Neural cell (in vitro differentiated cells): Measurements from ENCODE around the gene MPO. TPM values are rescaled to one million over a fixed set of nuclear protein-coding genes. Genes with fewer than 3 reads are reported as not detected.

Experiments used
- H2AFZ ChIP-seq: fragments of 200-600, 300-800 bp; sonication (generic), shearing (Covaris generic); 2 replicates; pipeline ENCODE4 v1.6.0; 2014; ENCODE audit warnings: low read depth, mild to moderate bottlenecking, antibody characterized with exemption, low read length, moderate library complexity
- H3F3A ChIP-seq: fragments of 200-600 bp; shearing (Covaris generic); 2 replicates; pipeline ENCODE4 v1.6.1; 2016; ENCODE audit warnings: mild to moderate bottlenecking, moderate library complexity, mixed read lengths, antibody characterized with exemption, low read length; ENCODE audit not compliant: insufficient read depth, poor library complexity, severe bottlenecking
- H3K27ac ChIP-seq: fragments of 200-600, 300-800 bp; sonication (generic), shearing (Covaris generic); 2 replicates; pipeline ENCODE4 v1.5.1; 2014; ENCODE audit warnings: mild to moderate bottlenecking, low read length, moderate library complexity
- H3K27me3 ChIP-seq: fragments of 300-800, 200-600 bp; sonication (generic), shearing (Covaris generic); 2 replicates; pipeline ENCODE4 v1.6.0; 2014; ENCODE audit warnings: mild to moderate bottlenecking, low read depth, low read length, moderate library complexity; ENCODE audit not compliant: insufficient read depth
- H3K36me3 ChIP-seq: fragments of 300-800, 200-600 bp; sonication (generic), shearing (Covaris generic); 2 replicates; pipeline ENCODE4 v1.5.1; 2014; ENCODE audit warnings: mild to moderate bottlenecking, antibody characterized with exemption, low read length, moderate library complexity; ENCODE audit not compliant: insufficient read depth
- H3K4me2 ChIP-seq: fragments of 300-800, 200-600 bp; sonication (generic), shearing (Covaris generic); 2 replicates; pipeline ENCODE4 v1.6.0; 2014; ENCODE audit warnings: mild to moderate bottlenecking, low read length
- H3K4me3 ChIP-seq: fragments of 300-800, 200-600 bp; sonication (generic), shearing (Covaris generic); 2 replicates; pipeline ENCODE4 v1.5.1; 2014; ENCODE audit warnings: mild to moderate bottlenecking, low read length, moderate library complexity
- H3K79me2 ChIP-seq: fragments of 200-600 bp; shearing (Covaris generic); replicated peaks from 2 replicates; pipeline ENCODE4 v1.6.0; 2014; ENCODE audit warnings: mild to moderate bottlenecking, low read length, moderate library complexity; ENCODE audit not compliant: insufficient read depth
- H3K9ac ChIP-seq: fragments of 300-800, 200-600 bp; sonication (generic), shearing (Covaris generic); 2 replicates; pipeline ENCODE4 v1.6.1; 2016; ENCODE audit warnings: mild to moderate bottlenecking, low read length, mixed read lengths
- H3K9me2 ChIP-seq: fragments of 200-600 bp; shearing (Covaris generic); 2 replicates; pipeline ENCODE4 v1.6.1; 2016; ENCODE audit warnings: mild to moderate bottlenecking, low read length, mixed read lengths; ENCODE audit not compliant: insufficient read depth
- H3K9me3 ChIP-seq: fragments of 200-600, 300-800 bp; sonication (generic), shearing (Covaris generic); 2 replicates; pipeline ENCODE4 v1.6.1; 2016; ENCODE audit warnings: mild to moderate bottlenecking, mixed run types, low read length, moderate library complexity, mixed read lengths
- H4K20me1 ChIP-seq: fragments of 200-600 bp; shearing (Covaris generic); 2 replicates; pipeline ENCODE4 v1.6.1; 2016; ENCODE audit warnings: mild to moderate bottlenecking, mixed run types; ENCODE audit not compliant: insufficient read depth
- EP300 ChIP-seq: fragments of 450-650 bp; conservative IDR thresholded peaks from 2 replicates; pipeline ENCODE4 v1.6.1; 2014; ENCODE audit warnings: antibody characterized with exemption, mild to moderate bottlenecking, moderate library complexity; ENCODE audit not compliant: poor library complexity, severe bottlenecking
- EZH2 ChIP-seq: fragments of 200-600, 300-800 bp; shearing (Covaris generic), sonication (generic); IDR thresholded peaks from 2 replicates; pipeline ENCODE4 v1.6.1; 2014; ENCODE audit warnings: antibody characterized with exemption, low read length, borderline replicate concordance, mild to moderate bottlenecking; ENCODE audit not compliant: insufficient read depth, poor library complexity, severe bottlenecking
- MXI1 ChIP-seq: fragments of 450-650 bp; conservative IDR thresholded peaks from 2 replicates; pipeline ENCODE4 v1.6.1; 2014; ENCODE audit warnings: antibody characterized with exemption, mild to moderate bottlenecking; ENCODE audit not compliant: poor library complexity, severe bottlenecking
- POLR2AphosphoS5 ChIP-seq: IDR thresholded peaks from 2 replicates; pipeline ENCODE4 v1.6.1; 2012
- RAD21 ChIP-seq: fragments of 450-650 bp; conservative IDR thresholded peaks from 2 replicates; pipeline ENCODE4 v1.6.1; 2014; ENCODE audit warnings: antibody characterized with exemption, mild to moderate bottlenecking, moderate library complexity
- SMC3 ChIP-seq: fragments of 450-650 bp; conservative IDR thresholded peaks from 2 replicates; pipeline ENCODE4 v1.6.1; 2014; ENCODE audit warnings: antibody characterized with exemption, mild to moderate bottlenecking, moderate library complexity; ENCODE audit not compliant: poor library complexity
- TAF1 ChIP-seq: IDR thresholded peaks from 2 replicates; pipeline ENCODE4 v1.6.1; 2012; ENCODE audit warnings: low read depth
- polyA plus RNA-seq: library from polyadenylated mRNA; depleted of rRNA; stranded (reverse); fragments of >200 nt; gene quantifications from 2 replicates; pipeline ENCODE4 v1.2.3, GENCODE V29; 2014
- TF ChIP-seq, protein P1 (sequence below): fragments of 450-650 bp; IDR thresholded peaks from 2 replicates; pipeline ENCODE4 v1.5.1; 2014; ENCODE audit warnings: antibody characterized with exemption, mild to moderate bottlenecking, moderate library complexity; ENCODE audit not compliant: poor library complexity, severe bottlenecking
- TF ChIP-seq, protein P2 (sequence below): IDR thresholded peaks from 2 replicates; pipeline ENCODE4 v1.6.1; 2012; ENCODE audit warnings: borderline replicate concordance

The MPO gene
- polyA plus RNA-seq, 1 donor from 2014 or later, result not detected

DNA sequence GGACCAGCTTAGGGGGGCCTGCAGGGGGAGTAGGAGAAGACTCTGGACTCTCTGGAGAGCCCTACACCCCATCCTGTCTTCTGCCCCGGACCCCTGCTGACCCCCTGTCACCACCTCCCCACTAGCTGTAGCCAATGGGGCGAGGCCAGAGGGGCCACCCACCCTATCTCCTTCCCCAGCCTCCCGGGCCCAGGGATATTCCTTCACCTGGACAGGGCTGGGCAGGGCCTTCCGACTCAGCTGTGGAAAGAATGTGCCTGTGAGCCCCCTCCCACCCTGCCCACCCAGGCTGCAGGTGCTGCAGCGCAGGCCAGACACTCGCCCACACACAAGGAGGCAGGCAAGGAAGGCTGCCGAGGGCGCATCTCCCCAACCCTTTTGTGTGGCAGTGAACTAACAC lies 24.9 kb upstream of the MPO start:
- H3K9me3 ChIP-seq, result no peaks in the 10 kb centered on the region
- no peak overlapping the region for H2AFZ ChIP-seq
- no peak overlapping the region for H3K27ac ChIP-seq
- H3K9ac ChIP-seq, result no peak overlapping the region
- no peaks in the 10 kb centered on the region for H4K20me1 ChIP-seq
- H3K36me3 ChIP-seq, result no peaks in the 10 kb centered on the region
- H3K9me2 ChIP-seq, result no peaks in the 10 kb centered on the region
- no peak overlapping the region for H3K4me2 ChIP-seq
- no peaks in the 10 kb centered on the region for H3K79me2 ChIP-seq
- TF ChIP-seq MXI1 (no peak), SMC3 (no peak), POLR2AphosphoS5 (no peak), RAD21 (no peak), TAF1 (no peak), EZH2 (no peak), EP300 (no peak)
- TF ChIP-seq, protein P1, sequence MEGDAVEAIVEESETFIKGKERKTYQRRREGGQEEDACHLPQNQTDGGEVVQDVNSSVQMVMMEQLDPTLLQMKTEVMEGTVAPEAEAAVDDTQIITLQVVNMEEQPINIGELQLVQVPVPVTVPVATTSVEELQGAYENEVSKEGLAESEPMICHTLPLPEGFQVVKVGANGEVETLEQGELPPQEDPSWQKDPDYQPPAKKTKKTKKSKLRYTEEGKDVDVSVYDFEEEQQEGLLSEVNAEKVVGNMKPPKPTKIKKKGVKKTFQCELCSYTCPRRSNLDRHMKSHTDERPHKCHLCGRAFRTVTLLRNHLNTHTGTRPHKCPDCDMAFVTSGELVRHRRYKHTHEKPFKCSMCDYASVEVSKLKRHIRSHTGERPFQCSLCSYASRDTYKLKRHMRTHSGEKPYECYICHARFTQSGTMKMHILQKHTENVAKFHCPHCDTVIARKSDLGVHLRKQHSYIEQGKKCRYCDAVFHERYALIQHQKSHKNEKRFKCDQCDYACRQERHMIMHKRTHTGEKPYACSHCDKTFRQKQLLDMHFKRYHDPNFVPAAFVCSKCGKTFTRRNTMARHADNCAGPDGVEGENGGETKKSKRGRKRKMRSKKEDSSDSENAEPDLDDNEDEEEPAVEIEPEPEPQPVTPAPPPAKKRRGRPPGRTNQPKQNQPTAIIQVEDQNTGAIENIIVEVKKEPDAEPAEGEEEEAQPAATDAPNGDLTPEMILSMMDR, result no peak
- TF ChIP-seq, protein P2, sequence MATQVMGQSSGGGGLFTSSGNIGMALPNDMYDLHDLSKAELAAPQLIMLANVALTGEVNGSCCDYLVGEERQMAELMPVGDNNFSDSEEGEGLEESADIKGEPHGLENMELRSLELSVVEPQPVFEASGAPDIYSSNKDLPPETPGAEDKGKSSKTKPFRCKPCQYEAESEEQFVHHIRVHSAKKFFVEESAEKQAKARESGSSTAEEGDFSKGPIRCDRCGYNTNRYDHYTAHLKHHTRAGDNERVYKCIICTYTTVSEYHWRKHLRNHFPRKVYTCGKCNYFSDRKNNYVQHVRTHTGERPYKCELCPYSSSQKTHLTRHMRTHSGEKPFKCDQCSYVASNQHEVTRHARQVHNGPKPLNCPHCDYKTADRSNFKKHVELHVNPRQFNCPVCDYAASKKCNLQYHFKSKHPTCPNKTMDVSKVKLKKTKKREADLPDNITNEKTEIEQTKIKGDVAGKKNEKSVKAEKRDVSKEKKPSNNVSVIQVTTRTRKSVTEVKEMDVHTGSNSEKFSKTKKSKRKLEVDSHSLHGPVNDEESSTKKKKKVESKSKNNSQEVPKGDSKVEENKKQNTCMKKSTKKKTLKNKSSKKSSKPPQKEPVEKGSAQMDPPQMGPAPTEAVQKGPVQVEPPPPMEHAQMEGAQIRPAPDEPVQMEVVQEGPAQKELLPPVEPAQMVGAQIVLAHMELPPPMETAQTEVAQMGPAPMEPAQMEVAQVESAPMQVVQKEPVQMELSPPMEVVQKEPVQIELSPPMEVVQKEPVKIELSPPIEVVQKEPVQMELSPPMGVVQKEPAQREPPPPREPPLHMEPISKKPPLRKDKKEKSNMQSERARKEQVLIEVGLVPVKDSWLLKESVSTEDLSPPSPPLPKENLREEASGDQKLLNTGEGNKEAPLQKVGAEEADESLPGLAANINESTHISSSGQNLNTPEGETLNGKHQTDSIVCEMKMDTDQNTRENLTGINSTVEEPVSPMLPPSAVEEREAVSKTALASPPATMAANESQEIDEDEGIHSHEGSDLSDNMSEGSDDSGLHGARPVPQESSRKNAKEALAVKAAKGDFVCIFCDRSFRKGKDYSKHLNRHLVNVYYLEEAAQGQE, result no peak
- H3F3A ChIP-seq, result no peaks in the 10 kb centered on the region
- H3K4me3 ChIP-seq, result no peak overlapping the region
- H3K27me3 ChIP-seq, result no peaks in the 10 kb centered on the region

DNA sequence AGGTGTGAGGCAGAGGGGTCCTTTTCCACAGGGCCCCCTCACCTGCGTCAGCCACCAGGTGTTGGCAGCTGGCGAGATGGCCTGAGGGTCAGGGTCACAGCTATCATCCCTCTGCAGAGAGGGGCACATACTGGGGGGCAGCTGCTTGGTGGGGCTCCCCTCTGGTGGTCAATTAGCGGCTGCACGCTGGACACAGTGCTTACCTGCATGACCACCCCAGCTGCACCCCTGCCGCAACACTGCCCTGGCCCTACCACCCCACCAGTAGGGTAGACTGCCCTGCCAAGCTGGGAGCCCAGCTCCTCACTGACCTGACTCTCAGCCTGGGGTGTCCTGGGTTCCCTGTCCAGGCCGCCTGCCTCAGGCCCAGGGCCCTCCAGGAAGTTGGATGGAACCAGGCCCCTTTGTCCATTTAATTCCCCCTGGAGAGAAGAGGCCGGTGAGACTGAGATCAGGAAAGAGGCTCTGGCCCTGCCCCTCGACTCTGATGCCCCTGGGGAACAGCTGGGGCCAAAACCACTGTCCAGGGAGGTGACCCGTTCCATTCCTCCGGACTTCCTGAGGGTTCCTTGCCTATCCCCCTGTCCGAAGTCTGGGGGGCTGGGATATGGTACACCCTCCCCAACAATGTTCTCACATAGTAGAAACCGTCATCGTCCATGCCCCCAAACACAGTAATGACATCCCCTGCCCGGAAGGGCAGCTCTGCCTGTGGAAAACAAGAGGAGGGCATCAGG lies 24.2 kb upstream of the MPO start:
- H3K4me3 ChIP-seq, result no peak overlapping the region
- no peak for TF ChIP-seq TAF1
- TF ChIP-seq MXI1, result no peak
- TF ChIP-seq SMC3, result no peak
- no peak for TF ChIP-seq EZH2
- TF ChIP-seq, protein P1, result no peak
- TF ChIP-seq EP300, result no peak
- no peak overlapping the region for H3K27ac ChIP-seq
- H3K4me2 ChIP-seq, result no peak overlapping the region
- no peaks in the 10 kb centered on the region for H3K27me3 ChIP-seq
- H2AFZ ChIP-seq, result no peak overlapping the region
- no peak overlapping the region for H3K9ac ChIP-seq
- no peaks in the 10 kb centered on the region for H3K79me2 ChIP-seq
- H3K9me2 ChIP-seq, result no peaks in the 10 kb centered on the region
- no peaks in the 10 kb centered on the region for H3F3A ChIP-seq
- no peaks in the 10 kb centered on the region for H4K20me1 ChIP-seq
- no peaks in the 10 kb centered on the region for H3K36me3 ChIP-seq
- no peaks in the 10 kb centered on the region for H3K9me3 ChIP-seq
